Stimulated activated CD4-positive, alpha-beta T cell treated with anti-CD3 and anti-CD28 coated beads, Interleukin-12 subunit alpha, Interleukin-12 subunit beta, amount 100 ng/mL, for 24 hours (primary cell): Measurements from ENCODE around the gene MAP7D1.
"Not testable (repeated sequence)": the region's sequence is repeated elsewhere in the genome, so short reads cannot be mapped to it uniquely, and the experiment has no call there.

Source experiments
- DNase-seq, 2 experiments: peaks; one replicate each; pipeline ENCODE4 v3.0.0-alpha.2; 2020; ENCODE audit warnings: low read depth in 2 of 2

MAP7D1 gene

DNA sequence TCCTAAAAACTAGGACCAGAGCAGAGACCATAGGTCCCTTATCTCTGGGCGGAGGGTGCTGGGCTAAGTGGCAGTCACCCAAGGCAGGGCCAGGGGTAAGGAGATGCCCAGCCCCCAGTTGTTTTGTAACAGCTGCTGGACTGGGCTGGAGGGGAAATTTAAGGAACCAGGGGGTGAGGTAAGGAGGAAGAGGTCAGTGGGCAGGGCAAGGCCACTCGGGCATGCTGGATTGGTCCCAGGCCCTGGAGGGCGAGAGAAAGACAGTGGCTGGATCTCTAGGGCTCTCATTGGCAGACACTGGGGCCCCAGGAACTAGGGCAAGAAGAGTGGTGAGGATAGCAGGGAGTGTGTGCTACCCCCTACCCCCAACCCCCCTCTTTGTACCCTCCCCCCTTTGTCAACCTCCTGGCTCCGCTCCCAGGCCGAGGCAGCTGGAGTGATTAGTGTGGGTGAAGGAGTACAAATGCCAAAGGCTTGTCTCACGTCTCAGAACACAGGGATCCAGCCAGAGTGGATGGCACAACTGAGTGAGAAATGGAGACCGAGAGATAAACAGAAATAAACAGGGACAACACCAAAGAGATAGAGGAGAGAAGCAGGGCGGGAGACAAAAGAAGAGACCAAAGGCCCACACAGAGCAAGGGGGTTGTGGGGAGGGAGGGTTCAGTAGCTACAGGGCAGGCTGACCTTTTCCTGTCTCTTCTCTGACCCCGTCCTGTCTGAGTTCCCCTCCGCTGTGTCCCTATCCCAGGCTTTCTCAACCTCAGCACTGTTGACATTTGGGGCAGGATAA is 47.8 kb downstream of the MAP7D1 start:
- no peak for DNase-seq

DNA sequence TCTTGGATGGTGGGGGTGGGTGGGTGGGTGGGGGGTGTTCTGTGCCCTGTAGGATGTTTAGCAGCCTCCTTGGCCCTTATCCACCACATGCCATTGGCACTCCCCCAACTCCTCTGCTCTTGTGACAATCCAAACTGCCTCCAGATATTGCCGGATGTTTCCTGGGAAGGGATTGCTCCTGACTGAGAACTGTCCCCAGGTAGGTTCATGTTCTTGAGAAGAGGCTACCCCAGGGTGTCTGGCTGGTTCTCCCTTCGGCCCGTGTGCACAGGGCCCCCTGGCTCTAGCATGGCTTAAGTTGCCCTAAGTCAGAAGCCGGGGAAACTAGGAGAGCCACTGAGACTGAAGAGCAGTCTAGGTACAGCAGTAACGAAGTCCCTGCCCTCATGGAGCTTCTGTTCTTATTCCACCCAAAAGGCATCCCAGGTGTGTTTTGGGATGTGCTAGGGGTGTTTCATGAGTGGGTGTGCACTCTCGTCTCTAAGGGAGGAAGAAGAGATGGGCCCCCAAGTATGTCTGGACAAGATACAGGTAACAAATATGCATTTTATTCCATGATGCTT is 48.5 kb downstream of the MAP7D1 start:
- DNase-seq, result no peak

DNA sequence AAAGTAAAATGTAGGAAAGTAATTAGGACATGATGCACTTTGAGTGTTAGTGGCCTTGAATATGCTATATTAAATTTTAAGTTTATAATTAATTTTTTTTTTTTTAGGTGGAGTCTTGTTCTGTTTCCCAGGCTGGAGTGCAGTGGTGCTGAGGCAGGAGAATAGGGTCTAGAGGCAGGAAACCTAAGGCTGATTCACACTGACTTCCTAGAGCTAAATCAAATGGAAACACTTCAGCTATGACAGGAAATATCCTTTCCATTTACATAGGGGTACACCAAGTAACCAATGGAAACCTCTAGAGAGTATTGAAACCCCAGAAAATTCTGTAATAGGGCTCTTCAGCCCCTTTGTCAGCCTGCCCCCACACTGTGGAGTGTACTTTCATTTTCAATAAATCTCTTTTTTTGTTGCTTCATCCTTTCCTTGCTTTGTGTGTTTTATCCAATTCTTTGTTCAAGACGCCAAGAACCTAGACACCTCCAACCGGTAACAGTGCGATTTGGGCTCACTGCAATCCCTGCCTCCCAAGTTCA is 50.4 kb downstream of the MAP7D1 start:
- no peak for DNase-seq

GRCh38 chr1:36207339-36207738 is 51.4 kb downstream of the MAP7D1 start:
- no peak for DNase-seq

- no peak for DNase-seq
Measured at GRCh38 chr1:36208978-36209703, 53.2 kb downstream of the MAP7D1 start.

DNA sequence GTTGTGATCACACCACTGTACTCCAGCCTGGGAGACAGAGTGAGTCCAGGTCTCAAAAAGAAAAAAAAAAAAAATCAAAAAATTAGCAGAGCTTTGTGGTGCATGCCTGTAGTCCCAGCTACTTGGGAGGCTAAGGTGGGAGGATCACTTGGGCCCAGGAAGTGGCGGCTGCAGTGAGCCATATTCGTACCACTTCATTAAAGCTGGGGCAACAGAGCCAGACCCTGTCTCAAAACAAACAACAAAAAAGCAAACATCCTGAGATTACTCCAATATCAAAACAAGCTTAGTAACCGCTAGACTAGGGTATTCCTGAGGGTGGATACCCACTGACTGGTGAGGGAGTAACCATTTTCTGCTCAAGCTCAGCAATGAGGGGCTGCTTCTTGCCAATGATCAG is 55.3 kb downstream of the MAP7D1 start:
- no peak for DNase-seq

GRCh38 chr1:36211841-36212240 is 55.9 kb downstream of the MAP7D1 start:
- no peak for DNase-seq

DNA sequence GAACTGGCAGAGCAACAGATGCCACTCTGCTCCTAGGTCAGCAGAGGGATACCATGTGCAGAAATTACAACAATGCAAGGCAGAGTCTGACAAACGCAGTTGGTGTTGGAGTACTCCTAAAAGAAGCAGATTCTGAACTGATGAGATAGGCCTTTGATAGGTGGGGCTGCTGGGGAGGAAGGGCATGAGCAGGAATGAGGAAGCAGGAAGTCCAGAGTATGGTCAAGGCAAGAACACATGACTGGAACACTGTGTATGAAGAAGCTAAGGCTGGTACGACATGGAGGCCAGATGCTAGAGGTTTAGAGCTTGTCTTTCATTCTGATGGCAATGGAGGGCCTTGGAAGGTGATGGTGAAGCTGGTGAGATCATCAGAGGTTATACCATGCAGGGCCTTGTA is 56.8 kb downstream of the MAP7D1 start:
- DNase-seq, result no peak

- DNase-seq, result no peak
Measured at GRCh38 chr1:36217670-36218069, 61.7 kb downstream of the MAP7D1 start.

- DNase-seq, result not testable (repeated sequence)
Measured at GRCh38 chr1:36221901-36222300, 65.9 kb downstream of the MAP7D1 start.

DNA sequence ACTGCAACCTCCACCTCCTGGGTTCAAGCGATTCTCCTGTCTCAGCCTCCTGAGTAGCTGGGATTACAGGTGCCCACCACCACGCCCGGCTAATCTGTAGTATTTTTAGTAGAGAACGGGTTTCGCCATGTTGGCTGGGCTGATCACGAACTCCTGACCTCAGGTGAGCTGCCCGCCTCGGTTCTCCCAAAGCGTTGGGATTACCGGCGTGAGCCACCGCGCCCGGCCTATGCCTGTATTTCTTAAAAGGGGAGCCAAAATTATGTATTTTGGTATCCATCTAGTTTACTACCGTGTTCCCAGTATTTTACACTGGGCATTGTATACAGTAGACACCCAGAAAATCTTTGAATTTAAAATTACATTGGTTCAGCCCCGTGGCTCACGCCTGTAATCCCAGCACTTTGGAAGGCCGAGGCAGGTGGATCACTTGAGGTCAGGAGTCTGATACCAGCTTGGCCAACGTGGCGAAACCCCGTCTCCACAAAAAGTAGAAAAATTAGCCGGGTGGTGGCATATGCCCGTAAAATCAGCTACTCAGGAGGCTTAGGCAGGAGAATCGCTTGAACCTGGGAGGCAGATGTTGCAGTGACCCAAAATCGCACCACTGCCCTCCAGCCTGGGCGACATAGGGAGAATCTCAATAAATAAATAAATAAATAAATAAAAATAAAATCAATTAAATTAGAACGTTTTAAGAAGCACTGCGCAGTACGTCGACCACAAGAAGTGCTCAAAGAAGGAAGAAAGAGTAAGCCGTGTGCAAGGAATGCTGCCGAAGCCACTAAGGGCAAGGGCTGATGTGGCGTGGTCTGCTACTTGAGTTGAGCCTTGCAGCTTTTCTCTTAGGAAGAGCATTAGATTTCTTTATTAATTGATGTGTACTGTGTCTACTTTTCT is 66.8 kb downstream of the MAP7D1 start:
- peak in 1 of 2 experiments; percentile 0 for DNase-seq

DNA sequence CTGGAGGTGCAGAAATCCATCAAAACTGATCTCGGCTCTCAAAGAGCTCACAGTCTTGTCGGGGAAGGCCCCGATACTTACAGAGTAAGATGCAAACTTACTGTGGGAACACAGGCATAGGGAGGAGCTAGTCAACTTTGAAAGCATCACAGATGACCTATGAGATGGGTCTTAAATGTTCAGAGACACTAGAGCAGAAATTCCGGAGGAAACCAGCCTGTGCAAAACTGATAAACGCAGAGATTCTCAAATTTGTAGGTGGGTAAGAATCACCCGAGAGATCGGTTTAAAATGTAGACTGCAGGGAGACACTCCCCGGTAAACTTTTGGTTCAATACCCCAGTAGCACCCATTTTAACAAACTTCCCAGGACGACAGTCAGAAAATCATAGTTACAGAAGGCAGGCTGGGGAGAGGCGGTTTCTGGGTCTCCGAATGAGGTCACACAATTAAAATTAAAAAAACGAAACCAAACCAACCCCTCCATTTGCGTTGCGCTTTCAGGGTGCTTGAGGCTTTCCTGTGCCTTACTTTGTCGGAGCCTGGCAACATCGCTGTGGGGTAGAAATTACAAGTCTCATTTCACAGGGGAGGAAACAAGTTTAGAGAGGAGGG is 67.5 kb downstream of the MAP7D1 start:
- DNase-seq, result peak in 1 of 2 experiments; percentile 5

- DNase-seq, result peak; percentile 99
Measured at GRCh38 chr1:36223996-36224536, 68.1 kb downstream of the MAP7D1 start, which contains the start of gene THRAP3. Gene THRAP3, plus strand, starts transcription at chr1:36224443. Its CDS starts 58,121 bp downstream, at chr1:36282564.

- DNase-seq, result peak; percentile 64 to 72
Measured at GRCh38 chr1:36224537-36225282, 68.8 kb downstream of the MAP7D1 start.

DNA sequence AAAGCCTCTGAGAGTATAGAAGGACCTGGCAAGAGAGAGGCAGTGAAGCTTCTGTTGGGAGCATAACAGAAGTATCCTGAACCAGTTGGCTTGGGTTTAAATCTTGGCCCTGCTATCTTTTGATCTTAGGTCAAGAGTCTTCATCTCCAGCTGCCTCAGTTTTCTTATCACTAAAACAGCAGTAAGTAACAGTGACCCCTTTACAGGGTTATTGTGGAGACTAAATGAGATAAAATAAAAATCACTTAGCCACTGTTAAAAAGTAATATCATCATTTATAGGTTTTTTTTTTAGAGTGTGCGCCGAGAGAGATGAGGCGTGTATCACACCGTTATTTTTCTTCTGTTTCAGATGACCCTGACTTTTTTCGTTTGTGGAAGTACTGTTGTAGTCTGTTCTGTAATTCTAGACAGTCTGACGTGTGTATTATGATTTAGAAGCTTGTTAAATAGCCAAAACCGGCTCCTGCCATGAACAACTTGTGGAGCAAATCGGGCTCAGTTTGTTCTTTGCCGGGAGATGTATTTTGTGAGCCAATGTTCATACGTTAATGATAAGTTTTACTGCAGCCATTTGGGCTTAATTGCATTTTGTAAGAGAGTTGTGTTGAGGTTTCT is 69.4 kb downstream of the MAP7D1 start:
- no peak for DNase-seq

- not testable (repeated sequence) for DNase-seq
Measured at GRCh38 chr1:36230279-36230678, 74.3 kb downstream of the MAP7D1 start.
